Keratinocyte (primary cell): Measurements from ENCODE around the gene TNS3.

Experiments used
- EZH2 ChIP-seq: IDR thresholded peaks from one replicate; pipeline ENCODE4 v1.6.1; 2012; ENCODE audit warnings: inconsistent platforms, mild to moderate bottlenecking, low read length, moderate library complexity
- TF ChIP-seq, protein P1 (sequence below), 3 experiments: IDR thresholded peaks in 1 of 3; conservative IDR thresholded peaks in 1 of 3; optimal IDR thresholded peaks in 1 of 3; 2 replicates in 2 of 3; 3 replicates in 1 of 3; pipeline versions ENCODE3 to v1.5.1; 2011; ENCODE audit warnings: low read length in 3 of 3, mild to moderate bottlenecking in 3 of 3, moderate library complexity in 2 of 3, control low read depth in 1 of 3, inconsistent platforms in 1 of 3; ENCODE audit not compliant: insufficient read depth in 2 of 3; ENCODE audit errors: extremely low read depth in 1 of 3

DNA sequence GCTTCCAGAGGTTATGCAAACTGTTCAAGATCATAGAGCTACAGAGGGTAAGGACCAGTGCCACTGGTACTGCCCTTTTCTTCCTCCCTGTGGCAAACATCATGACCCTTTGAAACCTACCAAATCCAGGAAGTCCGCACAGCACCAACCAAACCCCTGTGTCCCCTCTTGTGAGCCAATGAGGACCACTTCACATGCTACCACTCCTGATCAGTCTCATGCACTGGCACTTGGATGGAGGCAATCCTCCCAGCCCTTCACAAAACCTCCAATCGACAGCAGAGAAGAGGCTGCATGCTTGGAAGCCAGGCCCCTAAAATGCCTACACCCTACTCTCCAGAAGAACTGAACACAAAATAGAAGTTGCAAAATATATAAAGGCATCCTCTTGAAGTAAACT lies 248.0 kb downstream of the TNS3 start:
- TF ChIP-seq, protein P1, sequence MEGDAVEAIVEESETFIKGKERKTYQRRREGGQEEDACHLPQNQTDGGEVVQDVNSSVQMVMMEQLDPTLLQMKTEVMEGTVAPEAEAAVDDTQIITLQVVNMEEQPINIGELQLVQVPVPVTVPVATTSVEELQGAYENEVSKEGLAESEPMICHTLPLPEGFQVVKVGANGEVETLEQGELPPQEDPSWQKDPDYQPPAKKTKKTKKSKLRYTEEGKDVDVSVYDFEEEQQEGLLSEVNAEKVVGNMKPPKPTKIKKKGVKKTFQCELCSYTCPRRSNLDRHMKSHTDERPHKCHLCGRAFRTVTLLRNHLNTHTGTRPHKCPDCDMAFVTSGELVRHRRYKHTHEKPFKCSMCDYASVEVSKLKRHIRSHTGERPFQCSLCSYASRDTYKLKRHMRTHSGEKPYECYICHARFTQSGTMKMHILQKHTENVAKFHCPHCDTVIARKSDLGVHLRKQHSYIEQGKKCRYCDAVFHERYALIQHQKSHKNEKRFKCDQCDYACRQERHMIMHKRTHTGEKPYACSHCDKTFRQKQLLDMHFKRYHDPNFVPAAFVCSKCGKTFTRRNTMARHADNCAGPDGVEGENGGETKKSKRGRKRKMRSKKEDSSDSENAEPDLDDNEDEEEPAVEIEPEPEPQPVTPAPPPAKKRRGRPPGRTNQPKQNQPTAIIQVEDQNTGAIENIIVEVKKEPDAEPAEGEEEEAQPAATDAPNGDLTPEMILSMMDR (optimal IDR thresholded peaks at IDR 0.05 in 1 of 3, IDR thresholded peaks at IDR 0.05 in 1 of 3, conservative IDR thresholded peaks at IDR 0.05 in 1 of 3; ENCODE audit: extremely low read depth in 1 of 3, insufficient read depth in 2 of 3, low read length in 3 of 3): no peak
- no peak for TF ChIP-seq EZH2
